Activated gamma-delta T cell treated with anti-CD3 and anti-CD28 coated beads, Interleukin-2, amount 50 U/mL, for 16 hours (primary cell): ENCODE measurements around the gene CTSZ.

Experiments
- DNase-seq: peaks from one replicate; pipeline ENCODE4 v3.0.0-alpha.2; 2020; ENCODE audit warnings: low read depth

CTSZ gene

GRCh38 chr20:59031564-59032022 lies 24.5 kb upstream of the CTSZ start:
- peak; percentile 39 for DNase-seq

- DNase-seq, result no peak
These were observed 24.0 kb upstream of the CTSZ start for GRCh38 chr20:59030911-59031563.

GRCh38 chr20:59028812-59029211 lies 21.8 kb upstream of the CTSZ start:
- no peak for DNase-seq

GRCh38 chr20:59027741-59028320 lies 20.8 kb upstream of the CTSZ start:
- DNase-seq, result no peak

GRCh38 chr20:59026904-59027740 lies 20.1 kb upstream of the CTSZ start:
- DNase-seq, result no peak

- no peak for DNase-seq
These were observed 18.5 kb upstream of the CTSZ start for GRCh38 chr20:59025511-59025910.

- DNase-seq, result no peak
These were observed 18.0 kb upstream of the CTSZ start for GRCh38 chr20:59025086-59025485.

GRCh38 chr20:59024111-59024530 lies 17.1 kb upstream of the CTSZ start:
- no peak for DNase-seq

- no peak for DNase-seq
These were observed 16.6 kb upstream of the CTSZ start for GRCh38 chr20:59023616-59024015.

GRCh38 chr20:59022754-59023153 lies 15.7 kb upstream of the CTSZ start:
- no peak for DNase-seq

GRCh38 chr20:59020938-59021551 lies 14.0 kb upstream of the CTSZ start:
- no peak for DNase-seq

GRCh38 chr20:59019217-59019616 lies 12.2 kb upstream of the CTSZ start, which contains the start of gene TUBB1:
Gene TUBB1, plus strand, starts transcription at chr20:59019429. Its CDS starts 94 bp downstream, at chr20:59019523.
- DNase-seq, result no peak

GRCh38 chr20:59018817-59019216 lies 11.8 kb upstream of the CTSZ start:
- no peak for DNase-seq

- DNase-seq, result no peak
These were observed 10.6 kb upstream of the CTSZ start for GRCh38 chr20:59017493-59018231.

- DNase-seq, result no peak
These were observed 9.9 kb upstream of the CTSZ start for GRCh38 chr20:59016795-59017492.

GRCh38 chr20:59015812-59016711 lies 9.0 kb upstream of the CTSZ start:
- no peak for DNase-seq

GRCh38 chr20:59015411-59015810 lies 8.4 kb upstream of the CTSZ start:
- DNase-seq, result no peak

- no peak for DNase-seq
These were observed 7.8 kb upstream of the CTSZ start for GRCh38 chr20:59014680-59015389.

GRCh38 chr20:59013959-59014608 lies 7.0 kb upstream of the CTSZ start:
- DNase-seq, result no peak
